Spleen (tissue), 3 donors: ENCODE data around the gene CMSS1.

Experiments
- POLR2A ChIP-seq, 3 donors: fragments of 450-650 bp; IDR thresholded peaks; one replicate each; pipeline ENCODE4 v1.5.1; 2017; ENCODE audit warnings: antibody characterized with exemption in 3 of 3, mild to moderate bottlenecking in 1 of 3
- POLR2AphosphoS5 ChIP-seq, 3 donors: sonication (generic); formaldehyde crosslinking; IDR thresholded peaks; one replicate each; pipeline ENCODE4 v1.5.1; 2017; ENCODE audit warnings: antibody characterized with exemption in 3 of 3

DNA sequence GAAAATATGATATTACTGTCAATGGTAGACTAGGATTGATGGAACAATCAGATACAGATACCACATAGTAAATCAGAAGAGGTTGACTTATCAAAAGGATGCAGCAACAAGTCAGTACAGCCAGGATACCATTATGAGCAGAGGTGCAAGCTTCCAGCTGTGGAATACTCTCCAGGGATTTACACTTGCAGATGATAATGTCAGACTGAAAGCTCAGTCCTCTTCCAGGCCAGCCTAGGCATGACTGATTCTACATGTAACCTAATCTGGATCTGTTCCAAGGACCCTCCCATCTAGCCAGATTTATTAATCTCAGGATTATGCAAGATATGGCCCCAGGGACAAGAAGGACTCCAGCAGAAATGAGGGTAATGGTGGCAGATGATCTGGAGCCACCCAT lies 288.4 kb downstream of the CMSS1 start:
- TF ChIP-seq POLR2A (IDR thresholded peaks at IDR 0.05) (no peak), POLR2AphosphoS5 (IDR thresholded peaks at IDR 0.05) (no peak)
